NCI-H345 treated with DMSO at 0.1 percent for 48 hours (cell line): ENCODE data around the gene TNS2.
"Not testable (repeated sequence)": the region's sequence is repeated elsewhere in the genome, so short reads cannot be mapped to it uniquely, and the experiment has no call there.

ENCODE experiments used
- DNase-seq: peaks from one replicate; lab custom pipeline; 2025; ENCODE audit not compliant: unreplicated experiment; lab: John Stamatoyannopoulos, UW

Gene TNS2

GRCh38 chr12:53093777-53094393 lies 44.0 kb downstream of the TNS2 start:
- no peak for DNase-seq

- no peak for DNase-seq
Observed at GRCh38 chr12:53094394-53094787, 44.5 kb downstream of the TNS2 start.

- DNase-seq: not testable (repeated sequence)
Observed at GRCh38 chr12:53094796-53095595, 45.1 kb downstream of the TNS2 start.

- DNase-seq: not testable (repeated sequence)
Observed at GRCh38 chr12:53095596-53095895, 45.7 kb downstream of the TNS2 start.

GRCh38 chr12:53096089-53096741 lies 46.4 kb downstream of the TNS2 start:
- no peak for DNase-seq

- no peak for DNase-seq
Observed at GRCh38 chr12:53096759-53097158, 46.9 kb downstream of the TNS2 start.

- no peak for DNase-seq
Observed at GRCh38 chr12:53097207-53097563, 47.3 kb downstream of the TNS2 start.

- peak; percentile 48 for DNase-seq
Observed at GRCh38 chr12:53097564-53098353, 47.9 kb downstream of the TNS2 start, which contains the start of gene IGFBP6. IGFBP6 (plus strand) TSS chr12:53097667; CDS start chr12:53097718, 51 bp downstream.

- no peak for DNase-seq
Observed at GRCh38 chr12:53098354-53098981, 48.6 kb downstream of the TNS2 start.

GRCh38 chr12:53099071-53099882 lies 49.4 kb downstream of the TNS2 start:
- DNase-seq: peak; percentile 23

GRCh38 chr12:53100466-53101151 lies 50.7 kb downstream of the TNS2 start:
- no peak for DNase-seq

- no peak for DNase-seq
Observed at GRCh38 chr12:53101266-53101665, 51.4 kb downstream of the TNS2 start.

- no peak for DNase-seq
Observed at GRCh38 chr12:53101931-53102781, 52.3 kb downstream of the TNS2 start.

- DNase-seq: no peak
Observed at GRCh38 chr12:53102883-53103807, 53.3 kb downstream of the TNS2 start, which contains the start of gene SOAT2. SOAT2 (plus strand) TSS chr12:53103486; CDS start chr12:53103578, 92 bp downstream.

GRCh38 chr12:53103860-53104305 lies 54.0 kb downstream of the TNS2 start:
- no peak for DNase-seq

GRCh38 chr12:53105256-53105655 lies 55.4 kb downstream of the TNS2 start:
- no peak for DNase-seq

- no peak for DNase-seq
Observed at GRCh38 chr12:53105712-53106439, 56.0 kb downstream of the TNS2 start.
